Neuronal stem cell (in vitro differentiated cells): ENCODE measurements around the gene PLPP7.

Source experiments
- DNase-seq: peaks from one replicate; pipeline ENCODE4 v3.0.0-alpha.2; 2013; ENCODE audit warnings: low spot score
- H2AFZ ChIP-seq: one replicate; pipeline ENCODE4 v1.6.1; 2013; ENCODE audit warnings: mild to moderate bottlenecking, low read length, inconsistent platforms
- H2AK5ac ChIP-seq: 2 replicates; pipeline ENCODE4 v1.6.1; 2013; ENCODE audit warnings: low read depth, mild to moderate bottlenecking, inconsistent platforms, low read length, moderate library complexity, mixed read lengths
- H2BK120ac ChIP-seq: 2 replicates; pipeline ENCODE4 v1.6.1; 2013; ENCODE audit warnings: low read depth, mild to moderate bottlenecking, inconsistent platforms, low read length, moderate library complexity, mixed read lengths
- H2BK12ac ChIP-seq: one replicate; pipeline ENCODE4 v1.6.1; 2013; ENCODE audit warnings: low read length, inconsistent platforms
- H2BK15ac ChIP-seq: 2 replicates; pipeline ENCODE4 v1.6.1; 2013; ENCODE audit warnings: mild to moderate bottlenecking, low read length, inconsistent platforms, mixed read lengths
- H2BK5ac ChIP-seq: one replicate; pipeline ENCODE4 v1.6.1; 2013; ENCODE audit warnings: inconsistent platforms, mild to moderate bottlenecking, low read length, moderate library complexity
- H3K14ac ChIP-seq: one replicate; pipeline ENCODE4 v1.6.1; 2013; ENCODE audit warnings: low read length, inconsistent platforms
- H3K18ac ChIP-seq: 2 replicates; pipeline ENCODE4 v1.6.1; 2013; ENCODE audit warnings: low read length, inconsistent platforms
- H3K23ac ChIP-seq: 2 replicates; pipeline ENCODE4 v1.6.1; 2013; ENCODE audit warnings: low read depth, mild to moderate bottlenecking, mixed read lengths, low read length, inconsistent platforms; ENCODE audit not compliant: poor library complexity
- H3K27ac ChIP-seq: replicated peaks from 3 replicates; pipeline ENCODE4 v1.5.1; 2013; ENCODE audit warnings: low read length, inconsistent platforms
- H3K27me3 ChIP-seq, 3 experiments: 2 replicates each; pipeline ENCODE4 v1.6.1; 2013; ENCODE audit warnings: low read length in 3 of 3, mild to moderate bottlenecking in 2 of 3, inconsistent platforms in 1 of 3, low read depth in 1 of 3, mixed read lengths in 1 of 3, moderate library complexity in 1 of 3; ENCODE audit not compliant: control insufficient read depth in 3 of 3, insufficient read depth in 3 of 3
- H3K36me3 ChIP-seq, 2 donors: replicated peaks in 1 of 2; 2 replicates each; pipeline ENCODE4 v1.6.1; 2013; ENCODE audit warnings: low read length in 2 of 2; ENCODE audit not compliant: control insufficient read depth in 2 of 2, insufficient read depth in 2 of 2
- H3K4ac ChIP-seq: 2 replicates; pipeline ENCODE4 v1.6.1; 2013; ENCODE audit warnings: inconsistent platforms, mild to moderate bottlenecking, low read length, moderate library complexity
- H3K4me1 ChIP-seq, 2 donors: 1 replicate in 1 of 2; 2 replicates in 1 of 2; pipeline ENCODE4 v1.6.1; 2013; ENCODE audit warnings: low read length in 2 of 2, low read depth in 1 of 2; ENCODE audit not compliant: control insufficient read depth in 2 of 2, insufficient read depth in 1 of 2
- H3K4me2 ChIP-seq: one replicate; pipeline ENCODE4 v1.6.1; 2013; ENCODE audit warnings: mild to moderate bottlenecking, low read length, inconsistent platforms; ENCODE audit not compliant: insufficient read depth, poor library complexity, severe bottlenecking
- H3K4me3 ChIP-seq, 2 donors: 2 replicates each; pipeline ENCODE4 v1.5.1; 2013; ENCODE audit warnings: low read length in 2 of 2, mild to moderate bottlenecking in 2 of 2, inconsistent platforms in 1 of 2, moderate library complexity in 1 of 2
- H3K79me1 ChIP-seq: one replicate; pipeline ENCODE4 v1.6.1; 2013; ENCODE audit warnings: low read depth, mild to moderate bottlenecking, inconsistent platforms, low read length, moderate library complexity
- H3K9ac ChIP-seq: one replicate; pipeline ENCODE4 v1.6.1; 2013; ENCODE audit warnings: mild to moderate bottlenecking, low read depth, low read length, inconsistent platforms; ENCODE audit not compliant: poor library complexity
- H3K9me3 ChIP-seq, 2 donors: replicated peaks in 1 of 2; 2 replicates each; pipeline versions ENCODE3 to v1.6.1; 2013; ENCODE audit warnings: low read length in 2 of 2, mild to moderate bottlenecking in 2 of 2, inconsistent platforms in 1 of 2, low read depth in 1 of 2, mixed read lengths in 1 of 2, moderate library complexity in 1 of 2; ENCODE audit not compliant: control insufficient read depth in 2 of 2, insufficient read depth in 1 of 2
- H4K8ac ChIP-seq: one replicate; pipeline ENCODE4 v1.6.1; 2013; ENCODE audit warnings: low read depth, mild to moderate bottlenecking, inconsistent platforms, low read length, moderate library complexity
- H4K91ac ChIP-seq: one replicate; pipeline ENCODE4 v1.6.1; 2013; ENCODE audit warnings: low read length, low read depth, mild to moderate bottlenecking, inconsistent platforms; ENCODE audit not compliant: poor library complexity
- WGBS, 2 donors: extraction: QIAGEN DNeasy Blood & Tissue Kit; methylation state at CpG; one replicate each; pipeline ENCODE4 v1.1.7; 2013; ENCODE audit warnings: missing lambda C conversion rate in 2 of 2, mixed read lengths in 1 of 2; ENCODE audit not compliant: insufficient read length in 2 of 2, insufficient replicate concordance in 1 of 2; ENCODE audit errors: extremely low coverage in 2 of 2; 5-methylcytosine and 5-hydroxymethylcytosine counted together

PLPP7 gene

DNA sequence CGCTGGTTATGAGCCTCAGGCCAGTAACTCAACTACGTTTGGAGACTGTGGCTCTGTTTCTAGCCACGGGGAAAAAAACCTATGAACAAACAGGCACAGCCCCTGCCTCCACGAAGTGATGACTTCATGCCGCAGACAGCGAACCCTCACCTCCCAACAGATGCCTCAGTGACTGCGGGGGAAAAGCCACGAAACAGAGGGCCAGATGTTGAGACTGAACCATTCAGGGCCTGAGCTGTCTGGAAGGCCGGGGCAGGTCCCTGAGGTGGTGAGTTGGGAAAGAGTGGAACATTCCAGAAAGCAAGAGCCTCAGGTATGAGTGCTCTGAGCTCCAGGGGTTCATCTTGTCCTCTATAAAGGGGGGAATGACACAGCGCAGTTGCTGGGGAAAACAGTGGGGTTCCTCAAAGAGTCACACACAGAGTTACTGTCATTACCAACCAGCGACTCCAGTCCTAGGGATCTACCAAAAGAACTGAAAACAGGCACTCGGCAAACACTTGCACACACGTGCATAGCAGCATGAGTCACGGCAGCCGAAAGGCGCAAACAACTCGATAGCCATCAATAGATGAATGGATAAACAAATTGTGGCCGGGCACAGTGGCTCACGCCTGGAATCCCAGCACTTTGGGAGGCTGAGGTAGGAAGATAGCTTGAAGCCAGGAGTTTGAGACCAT, 15.3 kb downstream of the PLPP7 start:
- no peak overlapping the region for H3K14ac ChIP-seq
- H3K4me3 ChIP-seq = no peak overlapping the region
- peaks cover 0 to 5% of the 10 kb centered on the region in 2 donors for H3K4me1 ChIP-seq
- no peak overlapping the region for H4K91ac ChIP-seq
- H3K27me3 ChIP-seq = no peaks in the 10 kb centered on the region
- no peak overlapping the region for H3K23ac ChIP-seq
- no peak overlapping the region for H3K4ac ChIP-seq
- H3K27ac ChIP-seq = no peak overlapping the region
- H2BK15ac ChIP-seq = no peak overlapping the region
- no peaks in the 10 kb centered on the region for H3K79me1 ChIP-seq
- no peak overlapping the region for H3K9ac ChIP-seq
- no peak for DNase-seq
- no peaks in the 10 kb centered on the region for H3K36me3 ChIP-seq
- H3K4me2 ChIP-seq = no peak overlapping the region
- H2BK120ac ChIP-seq = no peak overlapping the region
- H2BK5ac ChIP-seq = no peak overlapping the region
- no peak overlapping the region for H2AFZ ChIP-seq
- H4K8ac ChIP-seq = no peak overlapping the region
- H2BK12ac ChIP-seq = no peak overlapping the region
- WGBS, 2 donors = no CpG with 5 or more reads among the region's 19 CpGs
- peak overlapping the region; percentile 9 for H3K18ac ChIP-seq
- H3K9me3 ChIP-seq = no peaks in the 10 kb centered on the region
- no peak overlapping the region for H2AK5ac ChIP-seq

- Histone ChIP-seq H2BK12ac (no peak overlapping the region), H3K27ac (no peak overlapping the region), H3K4me3 (no peak overlapping the region), H2BK120ac (no peak overlapping the region), H3K18ac (no peak overlapping the region), H3K23ac (no peak overlapping the region), H2AK5ac (no peak overlapping the region), H4K91ac (no peak overlapping the region), H3K79me1 (no peaks in the 10 kb centered on the region), H3K4me1 (peaks cover 0 to 4% of the 10 kb centered on the region in 2 donors), H3K14ac (no peak overlapping the region), H4K8ac (no peak overlapping the region), H2AFZ (no peak overlapping the region), H3K27me3 (no peaks in the 10 kb centered on the region), H3K4ac (no peak overlapping the region), H2BK5ac (no peak overlapping the region), H3K9ac (no peak overlapping the region), H3K9me3 (no peaks in the 10 kb centered on the region), H3K4me2 (no peak overlapping the region), H3K36me3 (no peaks in the 10 kb centered on the region), H2BK15ac (no peak overlapping the region)
- no peak for DNase-seq
- WGBS, 2 donors = no CpG with 5 or more reads among the region's 14 CpGs
Observed at GRCh38 chr9:131306397-131307004, 17.0 kb downstream of the PLPP7 start.

- H2BK5ac ChIP-seq = peak overlapping the region; percentile 75
- peak overlapping the region; percentile 43 for H4K8ac ChIP-seq
- H3K4me1 ChIP-seq = peaks cover 0 to 4% of the 10 kb centered on the region in 2 donors
- H3K9me3 ChIP-seq = no peaks in the 10 kb centered on the region
- no peaks in the 10 kb centered on the region for H3K36me3 ChIP-seq
- H4K91ac ChIP-seq = no peak overlapping the region
- peak overlapping the region; percentile 73 for H2BK12ac ChIP-seq
- H3K18ac ChIP-seq = peak overlapping the region; percentile 85
- peak overlapping the region; percentile 71 for H3K14ac ChIP-seq
- no peak overlapping the region for H3K4me3 ChIP-seq
- H2BK120ac ChIP-seq = no peak overlapping the region
- H3K4ac ChIP-seq = peak overlapping the region; percentile 37
- no peak overlapping the region for H3K4me2 ChIP-seq
- no peak overlapping the region for H3K9ac ChIP-seq
- no peaks in the 10 kb centered on the region for H3K27me3 ChIP-seq
- H3K27ac ChIP-seq = no peak overlapping the region
- H3K79me1 ChIP-seq = no peaks in the 10 kb centered on the region
- no peak overlapping the region for H2AFZ ChIP-seq
- peak overlapping the region; percentile 93 for H3K23ac ChIP-seq
- H2BK15ac ChIP-seq = peak overlapping the region; percentile 92
- H2AK5ac ChIP-seq = peak overlapping the region; percentile 63
- DNase-seq = no peak
- no CpG with 5 or more reads among the region's 31 CpGs for WGBS, 2 donors
Observed at GRCh38 chr9:131307974-131308373, 18.5 kb downstream of the PLPP7 start.

DNA sequence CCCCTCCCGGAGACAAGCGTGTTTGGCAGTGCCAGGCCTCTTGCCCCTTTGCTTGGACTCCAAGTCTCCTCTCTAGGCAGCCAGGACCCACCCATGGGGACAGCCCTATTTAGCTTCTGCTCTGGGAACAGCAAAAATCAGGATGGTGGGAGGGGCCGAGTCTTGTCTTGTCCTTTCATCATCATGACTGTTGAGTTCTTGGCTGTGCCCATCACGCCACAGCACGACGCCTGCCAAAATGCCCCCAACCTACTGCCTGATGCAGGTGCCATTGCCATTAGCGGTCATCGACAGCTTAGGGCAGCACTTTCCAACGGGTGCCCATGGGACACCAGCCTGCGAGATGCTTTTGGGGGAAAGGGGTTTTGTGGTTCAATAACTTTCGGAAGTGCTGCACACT, 18.9 kb downstream of the PLPP7 start:
- Histone ChIP-seq H3K4me2 (no peak overlapping the region), H3K4ac (no peak overlapping the region), H3K4me3 (no peak overlapping the region), H2AK5ac (no peak overlapping the region), H2BK5ac (no peak overlapping the region), H3K23ac (no peak overlapping the region), H4K91ac (no peak overlapping the region), H2AFZ (no peak overlapping the region), H3K9ac (no peak overlapping the region), H3K4me1 (peaks cover 0 to 4% of the 10 kb centered on the region in 2 donors), H2BK15ac (peak overlapping the region; percentile 92), H3K9me3 (no peaks in the 10 kb centered on the region), H2BK120ac (no peak overlapping the region), H4K8ac (no peak overlapping the region), H3K27me3 (no peaks in the 10 kb centered on the region), H3K14ac (no peak overlapping the region), H3K18ac (peak overlapping the region; percentile 85), H2BK12ac (no peak overlapping the region), H3K79me1 (no peaks in the 10 kb centered on the region), H3K27ac (no peak overlapping the region), H3K36me3 (no peaks in the 10 kb centered on the region)
- DNase-seq = no peak
- WGBS, 2 donors = no CpG with 5 or more reads among the region's 11 CpGs
